ENCODE measurements around the gene ENTR1.

- TF ChIP-seq CC2D1A (CRISPR knock-in tag; IDR thresholded peaks at IDR 0.05) (no peak), ARID4A (CRISPR knock-in tag; IDR thresholded peaks at IDR 0.05; ENCODE audit: borderline replicate concordance) (no peak), NRL (CRISPR knock-in tag; IDR thresholded peaks at IDR 0.05; ENCODE audit: borderline replicate concordance) (no peak), BCL3 (CRISPR knock-in tag; IDR thresholded peaks at IDR 0.05) (no peak), PRPF4 (IDR thresholded peaks at IDR 0.05; ENCODE audit: low read depth, low read length, poor library complexity, severe bottlenecking) (no peak), NCOA1 (CRISPR knock-in tag; IDR thresholded peaks at IDR 0.05) (no peak), ZFAT (CRISPR knock-in tag; conservative IDR thresholded peaks at IDR 0.05) (no peak), RFX5 (IDR thresholded peaks at IDR 0.05; ENCODE audit: low read depth, low read length) (no peak), SIX1 (CRISPR knock-in tag; IDR thresholded peaks at IDR 0.05; ENCODE audit: borderline replicate concordance) (no peak), CTCF (CRISPR knock-in tag; IDR thresholded peaks at IDR 0.05) (no peak)
Observed at GRCh38 chr9:136453326-136453725, 42.9 kb upstream of the ENTR1 start.

All from HepG2 (cell line).